ENCODE measurements around the gene KRT72.

DNA sequence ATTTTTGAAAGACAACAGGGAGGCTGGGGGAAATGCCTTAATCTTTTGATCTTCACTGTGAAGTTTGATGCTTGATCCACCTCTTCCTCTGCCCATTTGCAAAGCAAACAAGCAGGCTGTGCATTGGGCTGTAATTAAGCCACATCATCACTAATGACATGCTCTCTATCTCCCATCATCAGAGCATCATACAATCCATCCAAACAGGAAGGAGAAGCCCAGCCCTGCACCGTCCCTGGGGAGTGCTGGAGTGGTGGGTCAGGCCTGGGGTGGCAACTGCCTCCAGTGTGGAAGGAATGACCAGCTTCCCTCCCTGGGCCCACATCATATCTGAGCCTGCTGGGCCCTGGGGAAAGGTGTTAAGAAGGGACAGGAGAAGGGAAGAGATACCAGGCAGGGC lies 20.8 kb downstream of the KRT72 start:
- TF ChIP-seq, protein P1, sequence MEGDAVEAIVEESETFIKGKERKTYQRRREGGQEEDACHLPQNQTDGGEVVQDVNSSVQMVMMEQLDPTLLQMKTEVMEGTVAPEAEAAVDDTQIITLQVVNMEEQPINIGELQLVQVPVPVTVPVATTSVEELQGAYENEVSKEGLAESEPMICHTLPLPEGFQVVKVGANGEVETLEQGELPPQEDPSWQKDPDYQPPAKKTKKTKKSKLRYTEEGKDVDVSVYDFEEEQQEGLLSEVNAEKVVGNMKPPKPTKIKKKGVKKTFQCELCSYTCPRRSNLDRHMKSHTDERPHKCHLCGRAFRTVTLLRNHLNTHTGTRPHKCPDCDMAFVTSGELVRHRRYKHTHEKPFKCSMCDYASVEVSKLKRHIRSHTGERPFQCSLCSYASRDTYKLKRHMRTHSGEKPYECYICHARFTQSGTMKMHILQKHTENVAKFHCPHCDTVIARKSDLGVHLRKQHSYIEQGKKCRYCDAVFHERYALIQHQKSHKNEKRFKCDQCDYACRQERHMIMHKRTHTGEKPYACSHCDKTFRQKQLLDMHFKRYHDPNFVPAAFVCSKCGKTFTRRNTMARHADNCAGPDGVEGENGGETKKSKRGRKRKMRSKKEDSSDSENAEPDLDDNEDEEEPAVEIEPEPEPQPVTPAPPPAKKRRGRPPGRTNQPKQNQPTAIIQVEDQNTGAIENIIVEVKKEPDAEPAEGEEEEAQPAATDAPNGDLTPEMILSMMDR (IDR thresholded peaks at IDR 0.05; ENCODE audit: extremely low read depth in 1 of 2, insufficient read depth in 1 of 2, low read depth in 1 of 2, low read length in 2 of 2): no peak
- TF ChIP-seq MYC (IDR thresholded peaks at IDR 0.05; ENCODE audit: low read depth, low read length) (no peak), EZH2 (IDR thresholded peaks at IDR 0.05; ENCODE audit: borderline replicate concordance, low read depth, low read length, severe bottlenecking) (no peak), MAX (IDR thresholded peaks at IDR 0.05; ENCODE audit: insufficient read depth, insufficient read length) (no peak), GATA2 (IDR thresholded peaks at IDR 0.05; ENCODE audit: insufficient read depth, insufficient read length, low read depth, low read length) (no peak), POLR2AphosphoS5 (IDR thresholded peaks at IDR 0.05; ENCODE audit: insufficient read depth, low read depth, low read length) (no peak)
